Endodermal cell (in vitro differentiated cells): Measurements from ENCODE around the gene PCDHB2. TPM values are rescaled to one million over a fixed set of nuclear protein-coding genes. Genes with fewer than 3 reads are reported as not detected.
"Not testable (repeated sequence)": the region's sequence is repeated elsewhere in the genome, so short reads cannot be mapped to it uniquely, and the experiment has no call there.

Experiments used
- DNase-seq: peaks from one replicate; pipeline ENCODE4 v3.0.0-alpha.2; 2017
- H3K27ac ChIP-seq: 2 replicates; pipeline ENCODE4 v1.5.1; 2013; ENCODE audit warnings: mild to moderate bottlenecking, low read depth, low read length, moderate library complexity
- H3K27me3 ChIP-seq: 2 replicates; pipeline ENCODE4 v1.6.1; 2013; ENCODE audit warnings: mild to moderate bottlenecking, low read length, moderate library complexity; ENCODE audit not compliant: insufficient read depth, control insufficient read depth, poor library complexity, severe bottlenecking
- H3K36me3 ChIP-seq: 2 replicates; pipeline ENCODE4 v1.7.0; 2013; ENCODE audit warnings: mild to moderate bottlenecking, low read length, moderate library complexity; ENCODE audit not compliant: control insufficient read depth, insufficient read depth
- H3K4me1 ChIP-seq: one replicate; pipeline ENCODE4 v1.7.0; 2013; ENCODE audit warnings: low read length; ENCODE audit not compliant: control insufficient read depth, insufficient read depth
- H3K4me3 ChIP-seq: 2 replicates; pipeline ENCODE4 v1.5.1; 2013; ENCODE audit warnings: mild to moderate bottlenecking, low read length, moderate library complexity
- H3K9ac ChIP-seq: 2 replicates; pipeline ENCODE4 v1.6.1; 2013; ENCODE audit warnings: mild to moderate bottlenecking, low read length, moderate library complexity; ENCODE audit not compliant: poor library complexity, severe bottlenecking; ENCODE audit errors: extremely low read depth
- H3K9me3 ChIP-seq: 2 replicates; pipeline ENCODE4 v1.6.1; 2013; ENCODE audit warnings: mild to moderate bottlenecking, low read length, moderate library complexity; ENCODE audit not compliant: control insufficient read depth
- H3K27ac Mint-ChIP-seq: 2 replicates; pipeline ENCODE4 v1.8.0; 2020; ENCODE audit warnings: mixed read lengths
- H3K27me3 Mint-ChIP-seq: 2 replicates; pipeline ENCODE4 v1.8.0; 2021; ENCODE audit warnings: mild to moderate bottlenecking, mixed read lengths; ENCODE audit not compliant: insufficient read depth
- H3K36me3 Mint-ChIP-seq: 2 replicates; pipeline ENCODE4 v1.8.0; 2020; ENCODE audit warnings: low read depth, mixed read lengths
- H3K4me1 Mint-ChIP-seq: 2 replicates; pipeline ENCODE4 v1.8.0; 2020; ENCODE audit warnings: mixed read lengths
- H3K4me3 Mint-ChIP-seq: 2 replicates; pipeline ENCODE4 v1.8.0; 2020; ENCODE audit warnings: mild to moderate bottlenecking, moderate library complexity, mixed read lengths
- H3K9me3 Mint-ChIP-seq: 2 replicates; pipeline ENCODE4 v1.8.0; 2020; ENCODE audit warnings: mild to moderate bottlenecking, mixed read lengths
- CTCF ChIP-seq: fragments of 200-600 bp; sonication (generic); conservative IDR thresholded peaks from 2 replicates; pipeline ENCODE4 v1.5.0; 2021; ENCODE audit warnings: antibody characterized with exemption, mild to moderate bottlenecking
- WGBS, 2 experiments: methylation state at CpG; one replicate each; pipeline versions ENCODE4 v1.1.5 to v1.1.7; 2013; ENCODE audit warnings: missing lambda C conversion rate in 2 of 2, mixed read lengths in 1 of 2; ENCODE audit not compliant: insufficient coverage in 1 of 2, insufficient read length in 1 of 2; 5-methylcytosine and 5-hydroxymethylcytosine counted together
- total RNA-seq, 2 donors: library from RNA; stranded (reverse); fragmentation: NEBNext Ultra II Directional in 1 of 2; extraction: Animal tissue kit (Norgen Biotek cat#: 25700) in 1 of 2; gene quantifications; 2 replicates in 1 of 2; 3 replicates in 1 of 2; pipeline ENCODE4 v1.2.1, GENCODE V29; 2021

PCDHB2 gene
- total RNA-seq, 2 donors from 2014 or later = 28.4 to 32.1 TPM

- H3K27ac Mint-ChIP-seq = peak overlapping the region; percentile 94
- peak; percentile 84 for TF ChIP-seq CTCF
- H3K4me1 ChIP-seq = no peaks in the 10 kb centered on the region
- H3K9me3 ChIP-seq = no peaks in the 10 kb centered on the region
- peaks cover 3% of the 10 kb centered on the region for H3K27me3 ChIP-seq
- H3K4me1 Mint-ChIP-seq = no peaks in the 10 kb centered on the region
- peak; percentile 84 for DNase-seq
- peak overlapping the region; percentile 34 for H3K4me3 ChIP-seq
- H3K27ac ChIP-seq = no peak overlapping the region
- no peaks in the 10 kb centered on the region for H3K36me3 Mint-ChIP-seq
- 80 to 89% methylated on average over 21 of the region's 21 CpGs for WGBS, 2 experiments
- no peak overlapping the region for H3K9ac ChIP-seq
- no peaks in the 10 kb centered on the region for H3K36me3 ChIP-seq
- H3K4me3 Mint-ChIP-seq = peak overlapping the region; percentile 75
- H3K27me3 Mint-ChIP-seq = peaks cover 24% of the 10 kb centered on the region
- peaks cover 4% of the 10 kb centered on the region for H3K9me3 Mint-ChIP-seq
Measured at GRCh38 chr5:141084487-141084989, 9.9 kb upstream of the PCDHB2 start.

- Mint-ChIP-seq H3K4me1 (peaks cover 4% of the 10 kb centered on the region), H3K27ac (peak overlapping the region; percentile 96), H3K9me3 (peaks cover 18% of the 10 kb centered on the region), H3K27me3 (peaks cover 2% of the 10 kb centered on the region), H3K4me3 (peak overlapping the region; percentile 83), H3K36me3 (peaks cover 21% of the 10 kb centered on the region)
- Histone ChIP-seq H3K27ac (peak overlapping the region; percentile 87), H3K9ac (peak overlapping the region; percentile 87), H3K27me3 (no peaks in the 10 kb centered on the region), H3K4me1 (no peaks in the 10 kb centered on the region), H3K9me3 (peaks cover 43% of the 10 kb centered on the region), H3K36me3 (peaks cover 12% of the 10 kb centered on the region), H3K4me3 (peak overlapping the region; percentile 94)
- TF ChIP-seq CTCF = no peak
- WGBS, 2 experiments = 83 to 95% methylated on average over 6 to 12 of the region's 12 CpGs
- DNase-seq = peak; percentile 50
Measured at GRCh38 chr5:141095263-141095641, 837 bp downstream of the PCDHB2 start.

- 94% methylated on average over 20 of the region's 46 CpGs; no CpG with 5 or more reads in 1 of the 2 experiments for WGBS, 2 experiments
- not testable (repeated sequence) for H3K4me1 ChIP-seq, H3K4me1 Mint-ChIP-seq, H3K27me3 ChIP-seq, H3K27me3 Mint-ChIP-seq, H3K9ac ChIP-seq, H3K27ac Mint-ChIP-seq, H3K27ac ChIP-seq, DNase-seq, H3K4me3 ChIP-seq
- H3K4me3 Mint-ChIP-seq = peak overlapping the region; percentile 83
- Histone ChIP-seq H3K36me3 (peaks cover 15% of the 10 kb centered on the region), H3K9me3 (peaks cover 48% of the 10 kb centered on the region)
- H3K36me3 Mint-ChIP-seq = peaks cover 28% of the 10 kb centered on the region
- peaks cover 24% of the 10 kb centered on the region for H3K9me3 Mint-ChIP-seq
Measured at GRCh38 chr5:141096181-141096580, 1.8 kb downstream of the PCDHB2 start.

- H3K4me3 ChIP-seq, H3K9ac ChIP-seq, DNase-seq, H3K27ac Mint-ChIP-seq, H3K4me1 Mint-ChIP-seq, H3K4me3 Mint-ChIP-seq, H3K4me1 ChIP-seq, H3K27ac ChIP-seq, H3K27me3 Mint-ChIP-seq, H3K27me3 ChIP-seq: not testable (repeated sequence)
- H3K9me3 ChIP-seq = peaks cover 48% of the 10 kb centered on the region
- WGBS, 2 experiments = 96 to 100% methylated on average over 9 to 24 of the region's 38 CpGs
- Mint-ChIP-seq H3K9me3 (peaks cover 28% of the 10 kb centered on the region), H3K36me3 (peaks cover 32% of the 10 kb centered on the region)
- peaks cover 15% of the 10 kb centered on the region for H3K36me3 ChIP-seq
Measured at GRCh38 chr5:141096586-141096985, 2.2 kb downstream of the PCDHB2 start.
